OCI-LY3 (cell line): ENCODE results near the gene FAM13A.

Source experiments
- H2AFZ ChIP-seq: fragments of 200-600, 300-600 bp; shearing (Covaris generic); 2 replicates; pipeline ENCODE4 v1.6.0; 2014; ENCODE audit warnings: antibody characterized with exemption, low read depth, low read length
- H3K27ac ChIP-seq: fragments of 200-600, 300-600 bp; sonication (generic); 2 replicates; pipeline ENCODE4 v1.5.1; 2014; ENCODE audit warnings: mild to moderate bottlenecking, low read length, moderate library complexity, mixed read lengths
- H3K27me3 ChIP-seq: fragments of 200-600, 300-600 bp; sonication (generic); 2 replicates; pipeline ENCODE4 v1.6.1; 2014; ENCODE audit warnings: low read depth, low read length, mixed read lengths
- H3K36me3 ChIP-seq: fragments of 200-600, 300-600 bp; sonication (generic); replicated peaks from 2 replicates; pipeline ENCODE3; 2014; ENCODE audit warnings: low read depth, low read length, mixed read lengths
- H3K4me1 ChIP-seq: fragments of 300-600, 200-600 bp; sonication (generic); 2 replicates; pipeline ENCODE4 v1.6.1; 2014; ENCODE audit warnings: low read length, mixed read lengths
- H3K4me2 ChIP-seq: fragments of 200-600, 300-600 bp; sonication (generic); 2 replicates; pipeline ENCODE4 v1.6.1; 2014; ENCODE audit warnings: low read length, mixed read lengths
- H3K4me3 ChIP-seq: fragments of 300-600, 200-600 bp; sonication (generic); 2 replicates; pipeline ENCODE4 v1.5.1; 2014; ENCODE audit warnings: antibody characterized with exemption, mild to moderate bottlenecking, low read length, moderate library complexity
- H3K79me2 ChIP-seq: fragments of 300-600, 200-600 bp; shearing (Covaris generic); 2 replicates; pipeline ENCODE4 v1.6.1; 2014; ENCODE audit warnings: mild to moderate bottlenecking, low read length, mixed read lengths
- H3K9ac ChIP-seq: fragments of 300-600, 200-600 bp; shearing (Covaris generic); 2 replicates; pipeline ENCODE4 v1.6.0; 2014; ENCODE audit warnings: mild to moderate bottlenecking, low read length, moderate library complexity
- H3K9me3 ChIP-seq: fragments of 200-600, 300-600 bp; shearing (Covaris generic); 2 replicates; pipeline ENCODE4 v1.6.1; 2014; ENCODE audit warnings: low read length, mixed read lengths; ENCODE audit not compliant: insufficient read depth
- H4K20me1 ChIP-seq: fragments of 200-600, 300-600 bp; sonication (generic); 2 replicates; pipeline ENCODE4 v1.6.1; 2016; ENCODE audit warnings: low read length, mixed read lengths; ENCODE audit not compliant: insufficient read depth
- EZH2phosphoT487 ChIP-seq: fragments of 200-600 bp; shearing (Covaris generic); IDR thresholded peaks from 2 replicates; pipeline ENCODE4 v1.6.1; 2018; ENCODE audit warnings: antibody characterized with exemption, mixed run types, low read depth
- TF ChIP-seq, protein P1 (sequence below): fragments of 200-600, 300-600 bp; sonication (generic); IDR thresholded peaks from 2 replicates; pipeline ENCODE4 v1.5.1; 2014; ENCODE audit warnings: antibody characterized with exemption, low read length, low read depth

The FAM13A gene

DNA sequence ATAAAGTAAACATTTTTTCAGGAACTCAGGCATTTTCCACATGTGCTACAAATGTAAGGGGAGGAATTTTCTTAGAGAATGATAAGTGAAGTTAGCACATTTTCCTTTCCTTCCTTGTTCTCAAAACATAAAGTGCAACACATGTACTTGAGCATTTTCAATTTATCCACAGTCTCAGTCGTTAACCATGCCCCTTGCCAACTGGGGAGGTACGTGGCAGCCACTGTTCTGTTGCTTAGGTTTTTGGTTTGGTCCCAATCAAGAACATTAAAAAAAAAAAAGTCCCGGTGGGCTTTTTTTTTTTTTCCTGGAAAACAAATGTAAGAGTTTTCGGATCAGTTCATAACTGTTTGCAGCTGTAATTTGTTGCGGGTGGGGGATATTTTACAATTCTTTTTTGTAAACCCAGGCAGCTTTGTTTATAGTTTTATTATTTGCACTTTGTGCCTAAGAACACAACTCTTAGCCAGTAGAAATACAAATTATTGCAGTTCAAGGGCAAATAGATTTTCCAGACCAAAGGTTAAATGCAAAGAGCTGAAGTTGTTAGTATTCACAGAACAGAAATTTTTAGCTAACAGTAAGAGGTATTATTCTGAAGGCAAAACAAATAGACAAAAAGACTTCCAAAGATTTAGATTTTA, 247.3 kb downstream of the FAM13A start:
- Histone ChIP-seq H3K27me3 (peaks cover 14% of the 10 kb centered on the region), H3K79me2 (no peaks in the 10 kb centered on the region), H3K27ac (no peak overlapping the region), H3K9me3 (no peaks in the 10 kb centered on the region), H3K36me3 (no peaks in the 10 kb centered on the region), H3K9ac (no peak overlapping the region), H2AFZ (no peak overlapping the region), H3K4me3 (no peak overlapping the region), H3K4me1 (peaks cover 6% of the 10 kb centered on the region; the same call in 1 of the 2 replicates), H4K20me1 (no peaks in the 10 kb centered on the region; the same call in 1 of the 2 replicates), H3K4me2 (no peak overlapping the region)
- no peak for TF ChIP-seq EZH2phosphoT487
- TF ChIP-seq, protein P1, sequence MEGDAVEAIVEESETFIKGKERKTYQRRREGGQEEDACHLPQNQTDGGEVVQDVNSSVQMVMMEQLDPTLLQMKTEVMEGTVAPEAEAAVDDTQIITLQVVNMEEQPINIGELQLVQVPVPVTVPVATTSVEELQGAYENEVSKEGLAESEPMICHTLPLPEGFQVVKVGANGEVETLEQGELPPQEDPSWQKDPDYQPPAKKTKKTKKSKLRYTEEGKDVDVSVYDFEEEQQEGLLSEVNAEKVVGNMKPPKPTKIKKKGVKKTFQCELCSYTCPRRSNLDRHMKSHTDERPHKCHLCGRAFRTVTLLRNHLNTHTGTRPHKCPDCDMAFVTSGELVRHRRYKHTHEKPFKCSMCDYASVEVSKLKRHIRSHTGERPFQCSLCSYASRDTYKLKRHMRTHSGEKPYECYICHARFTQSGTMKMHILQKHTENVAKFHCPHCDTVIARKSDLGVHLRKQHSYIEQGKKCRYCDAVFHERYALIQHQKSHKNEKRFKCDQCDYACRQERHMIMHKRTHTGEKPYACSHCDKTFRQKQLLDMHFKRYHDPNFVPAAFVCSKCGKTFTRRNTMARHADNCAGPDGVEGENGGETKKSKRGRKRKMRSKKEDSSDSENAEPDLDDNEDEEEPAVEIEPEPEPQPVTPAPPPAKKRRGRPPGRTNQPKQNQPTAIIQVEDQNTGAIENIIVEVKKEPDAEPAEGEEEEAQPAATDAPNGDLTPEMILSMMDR: no peak

DNA sequence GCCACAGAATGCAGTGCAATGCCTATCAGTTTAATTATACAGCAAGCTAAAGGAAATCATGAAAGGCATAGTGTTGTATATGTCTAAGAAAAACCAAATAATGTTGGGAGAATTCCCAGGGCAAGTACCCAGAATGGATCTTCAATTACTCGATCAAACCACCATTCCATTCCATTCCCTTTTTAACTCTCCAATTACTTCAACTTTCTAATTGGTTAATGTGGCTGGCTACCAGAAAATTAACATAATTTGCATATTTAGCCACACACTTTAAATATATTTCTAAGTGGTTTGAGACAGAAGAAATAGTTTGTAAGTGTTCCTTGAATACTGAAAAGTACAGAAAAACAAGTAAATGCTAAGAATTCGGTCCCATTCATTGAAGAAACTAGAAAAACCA, 247.9 kb downstream of the FAM13A start:
- TF ChIP-seq, protein P1: no peak
- TF ChIP-seq EZH2phosphoT487: no peak
- H2AFZ ChIP-seq: no peak overlapping the region
- H3K4me1 ChIP-seq: peaks cover 12% of the 10 kb centered on the region
- no peaks in the 10 kb centered on the region for H3K79me2 ChIP-seq
- no peaks in the 10 kb centered on the region for H3K36me3 ChIP-seq
- H3K27ac ChIP-seq: no peak overlapping the region
- peaks cover 18% of the 10 kb centered on the region for H3K27me3 ChIP-seq
- no peaks in the 10 kb centered on the region for H3K9me3 ChIP-seq
- no peaks in the 10 kb centered on the region; the same call in 1 of the 2 replicates for H4K20me1 ChIP-seq
- no peak overlapping the region for H3K4me2 ChIP-seq
- H3K9ac ChIP-seq: no peak overlapping the region
- H3K4me3 ChIP-seq: no peak overlapping the region

DNA sequence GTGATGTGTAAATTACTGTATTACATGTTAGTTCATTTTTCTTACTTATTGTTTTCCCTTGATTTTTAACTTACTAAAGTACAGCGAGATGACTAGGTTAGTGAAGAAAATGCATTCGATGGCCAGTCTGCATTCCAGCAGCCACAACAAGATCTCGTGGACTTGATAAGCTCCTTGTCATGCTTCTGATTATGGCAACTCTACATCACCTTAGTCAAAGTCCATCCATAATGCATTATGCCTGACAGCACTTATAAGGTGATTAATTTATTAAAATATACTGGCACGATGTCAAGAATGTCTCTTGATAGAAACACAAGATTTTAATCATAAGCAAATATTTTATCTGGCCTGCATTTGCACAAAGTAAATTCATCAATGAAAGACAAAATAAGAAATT, 249.5 kb downstream of the FAM13A start:
- peaks cover 27% of the 10 kb centered on the region for H3K4me1 ChIP-seq
- H3K79me2 ChIP-seq: no peaks in the 10 kb centered on the region
- peaks cover 15% of the 10 kb centered on the region for H3K27me3 ChIP-seq
- H2AFZ ChIP-seq: no peak overlapping the region
- H3K4me3 ChIP-seq: no peak overlapping the region
- no peaks in the 10 kb centered on the region; the same call in 1 of the 2 replicates for H4K20me1 ChIP-seq
- no peaks in the 10 kb centered on the region for H3K9me3 ChIP-seq
- H3K27ac ChIP-seq: no peak overlapping the region
- no peaks in the 10 kb centered on the region for H3K36me3 ChIP-seq
- H3K4me2 ChIP-seq: no peak overlapping the region
- TF ChIP-seq, protein P1: no peak
- no peak for TF ChIP-seq EZH2phosphoT487
- no peak overlapping the region for H3K9ac ChIP-seq

DNA sequence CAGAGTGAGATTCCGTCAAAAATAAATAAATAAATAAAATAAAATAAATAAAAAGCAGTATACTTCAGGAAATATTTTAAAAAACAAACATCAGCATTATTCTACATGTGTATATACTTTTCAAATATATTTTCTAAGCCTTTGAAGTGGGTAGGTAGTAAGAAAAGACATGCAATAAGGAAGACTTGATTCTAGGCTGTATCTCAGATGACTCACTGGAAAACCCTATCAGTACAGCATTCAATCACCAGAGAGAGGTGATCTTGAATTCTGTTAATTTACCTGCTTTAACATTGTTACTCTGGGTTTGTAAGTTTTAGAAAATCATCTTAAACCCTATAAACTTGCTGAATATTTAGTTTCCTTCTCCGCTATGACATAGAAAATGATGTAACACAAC, 252.8 kb downstream of the FAM13A start:
- no peaks in the 10 kb centered on the region for H3K9me3 ChIP-seq

More for the DNA sequence above, 252.8 kb downstream of the FAM13A start:
- peaks cover 57% of the 10 kb centered on the region for H3K4me1 ChIP-seq
- no peak overlapping the region for H3K4me3 ChIP-seq
- no peaks in the 10 kb centered on the region for H3K79me2 ChIP-seq
- H3K4me2 ChIP-seq: no peak overlapping the region; the same call in 1 of the 2 replicates
- H3K27ac ChIP-seq: no peak overlapping the region
- H2AFZ ChIP-seq: no peak overlapping the region
- H4K20me1 ChIP-seq: peaks cover 12% of the 10 kb centered on the region; the same call in 1 of the 2 replicates
- TF ChIP-seq, protein P1: no peak
- no peak for TF ChIP-seq EZH2phosphoT487
- H3K36me3 ChIP-seq: no peaks in the 10 kb centered on the region
- peaks cover 25% of the 10 kb centered on the region for H3K27me3 ChIP-seq
- no peak overlapping the region for H3K9ac ChIP-seq
